Heart left ventricle (tissue), 13 donors: ENCODE measurements around the gene RWDD3.

ENCODE experiments used
- POLR2A ChIP-seq, 2 donors: fragments of 450-650 bp; IDR thresholded peaks; one replicate each; pipeline ENCODE4 v1.6.1; 2017; ENCODE audit warnings: antibody characterized with exemption in 2 of 2, mild to moderate bottlenecking in 2 of 2, moderate library complexity in 2 of 2
- TF ChIP-seq, protein P1 (sequence below), 12 donors: fragments of 200-600 bp; sonication (generic) in 4 of 12; IDR thresholded peaks; one replicate each; pipeline versions ENCODE4 v1.5.0 to v1.8.0; 2018 to 2022; ENCODE audit warnings: antibody characterized with exemption in 12 of 12, mild to moderate bottlenecking in 5 of 12
- donor health status: ischemic (EF 13 %, LVEDD 7.1; RV severe dilation, severe dysfunction).
- donor health status: DM: no; HTN: yes; CAD: no.
- donor health status: DM: no; HTN: no; CAD: no.
- donor health status: ischemic (EF 25% LVEDD 6.9; RV normal size, moderate dysfunction).
- donor health status: ischemic (EF 25% LVEDD 5.7; RV mildly dilated, moderate dysfunction).
- donor health status: ischemic (EF 35%, LVEDD 5.7; RV mildly dilated, moderate dysfunction).
- donor health status: nonischemic (EF 11% LVEDD 7.7; RV severe dilation, severe dysfunction).
- donor health status: DM: yes; HTN: yes; CAD: no.
- donor health status: PGD.
- donor health status: ischemic (EF 29% LVEDD 5.4; RV normal size, mild dysfunction).
- donor health status: nonischemic (EF 23%, LVEDD 6.1; RV moderate dilation, normal function).

DNA sequence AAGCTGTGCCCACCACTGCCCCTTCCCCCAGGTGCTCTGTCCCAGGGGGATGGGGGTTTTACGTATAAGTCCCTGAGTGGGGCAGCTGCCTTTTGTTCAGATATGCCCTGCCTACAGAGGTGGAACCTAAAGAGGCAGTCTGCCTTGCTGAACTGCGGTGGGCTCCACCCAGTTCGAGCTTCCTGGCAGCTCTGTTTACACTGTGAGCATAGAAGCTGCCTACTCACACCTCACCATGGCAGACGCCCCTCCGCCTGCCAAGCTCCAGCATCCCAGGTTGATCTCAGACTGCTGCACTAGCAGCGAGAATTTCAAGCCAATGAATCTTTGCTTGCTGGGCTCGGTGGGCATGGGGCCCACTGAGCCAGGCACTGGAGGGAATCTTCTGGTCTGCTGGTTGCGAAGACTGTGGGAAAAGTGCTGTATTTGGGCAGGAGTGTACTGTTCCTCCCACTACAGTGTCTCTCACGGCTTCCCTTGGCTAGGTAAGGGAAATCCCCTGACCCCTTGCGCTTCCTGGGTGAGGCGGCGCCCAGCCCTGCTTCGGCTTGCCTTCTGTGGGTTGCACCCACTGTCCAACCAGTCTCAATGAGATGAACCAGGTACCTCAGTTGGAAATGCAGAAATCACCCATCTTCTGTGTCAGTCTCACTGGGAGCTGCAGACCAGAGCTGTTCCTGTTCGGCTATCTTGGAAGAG is 17.6 kb upstream of the RWDD3 start:
- TF ChIP-seq, protein P1, sequence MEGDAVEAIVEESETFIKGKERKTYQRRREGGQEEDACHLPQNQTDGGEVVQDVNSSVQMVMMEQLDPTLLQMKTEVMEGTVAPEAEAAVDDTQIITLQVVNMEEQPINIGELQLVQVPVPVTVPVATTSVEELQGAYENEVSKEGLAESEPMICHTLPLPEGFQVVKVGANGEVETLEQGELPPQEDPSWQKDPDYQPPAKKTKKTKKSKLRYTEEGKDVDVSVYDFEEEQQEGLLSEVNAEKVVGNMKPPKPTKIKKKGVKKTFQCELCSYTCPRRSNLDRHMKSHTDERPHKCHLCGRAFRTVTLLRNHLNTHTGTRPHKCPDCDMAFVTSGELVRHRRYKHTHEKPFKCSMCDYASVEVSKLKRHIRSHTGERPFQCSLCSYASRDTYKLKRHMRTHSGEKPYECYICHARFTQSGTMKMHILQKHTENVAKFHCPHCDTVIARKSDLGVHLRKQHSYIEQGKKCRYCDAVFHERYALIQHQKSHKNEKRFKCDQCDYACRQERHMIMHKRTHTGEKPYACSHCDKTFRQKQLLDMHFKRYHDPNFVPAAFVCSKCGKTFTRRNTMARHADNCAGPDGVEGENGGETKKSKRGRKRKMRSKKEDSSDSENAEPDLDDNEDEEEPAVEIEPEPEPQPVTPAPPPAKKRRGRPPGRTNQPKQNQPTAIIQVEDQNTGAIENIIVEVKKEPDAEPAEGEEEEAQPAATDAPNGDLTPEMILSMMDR (IDR thresholded peaks at IDR 0.05): no peak
- no peak for TF ChIP-seq POLR2A (IDR thresholded peaks at IDR 0.05)
